H7 (cell line): ENCODE data around the gene SLC2A13. TPM values are rescaled to one million over a fixed set of nuclear protein-coding genes. Genes with fewer than 3 reads are reported as not detected.
"Not testable (repeated sequence)": the region's sequence is repeated elsewhere in the genome, so short reads cannot be mapped to it uniquely, and the experiment has no call there.

ENCODE experiments used
- DNase-seq: peaks from one replicate; pipeline ENCODE4 v3.0.0; 2012
- H3K27me3 ChIP-seq: 2 replicates; pipeline ENCODE4 v1.6.0; 2011; ENCODE audit warnings: mild to moderate bottlenecking, low read length; ENCODE audit not compliant: control insufficient read depth, insufficient read depth
- H3K36me3 ChIP-seq: replicated peaks from 2 replicates; pipeline ENCODE4 v1.5.1; 2011; ENCODE audit warnings: low read length; ENCODE audit not compliant: control insufficient read depth, insufficient read depth
- H3K4me3 ChIP-seq: 2 replicates; pipeline ENCODE4 v1.5.1; 2011; ENCODE audit warnings: low read depth, mild to moderate bottlenecking, control low read depth, low read length, moderate library complexity; ENCODE audit not compliant: insufficient read depth
- total RNA-seq: library from RNA; depleted of rRNA; stranded (reverse); fragments of >200 nt; shearing (Covaris generic); gene quantifications from 2 replicates; pipeline ENCODE4 v1.2.3, GENCODE V29; 2014

SLC2A13 gene
- total RNA-seq, 1 experiment from 2014 or later: 13.8 TPM

DNA sequence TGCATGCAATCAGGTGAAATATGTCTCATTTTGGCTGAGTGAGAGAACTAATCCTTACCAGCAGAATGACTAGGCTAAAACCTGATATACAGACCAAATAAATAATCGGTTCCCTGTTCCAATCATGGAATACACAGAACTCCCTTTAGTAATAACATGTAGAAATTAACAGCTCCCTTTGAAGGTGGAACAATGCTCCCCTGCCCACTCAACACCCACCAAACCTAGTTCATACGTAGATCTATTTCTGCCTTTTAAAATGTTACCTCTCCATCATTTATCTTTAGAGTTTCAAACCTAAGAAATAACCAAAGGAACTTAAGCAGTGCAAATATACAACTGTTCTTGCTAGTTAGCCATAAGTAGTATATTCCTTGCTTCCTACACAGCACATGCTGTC, 332.6 kb downstream of the SLC2A13 start:
- no peak overlapping the region for H3K4me3 ChIP-seq
- H3K36me3 ChIP-seq: no peaks in the 10 kb centered on the region
- no peak for DNase-seq
- no peaks in the 10 kb centered on the region for H3K27me3 ChIP-seq

DNA sequence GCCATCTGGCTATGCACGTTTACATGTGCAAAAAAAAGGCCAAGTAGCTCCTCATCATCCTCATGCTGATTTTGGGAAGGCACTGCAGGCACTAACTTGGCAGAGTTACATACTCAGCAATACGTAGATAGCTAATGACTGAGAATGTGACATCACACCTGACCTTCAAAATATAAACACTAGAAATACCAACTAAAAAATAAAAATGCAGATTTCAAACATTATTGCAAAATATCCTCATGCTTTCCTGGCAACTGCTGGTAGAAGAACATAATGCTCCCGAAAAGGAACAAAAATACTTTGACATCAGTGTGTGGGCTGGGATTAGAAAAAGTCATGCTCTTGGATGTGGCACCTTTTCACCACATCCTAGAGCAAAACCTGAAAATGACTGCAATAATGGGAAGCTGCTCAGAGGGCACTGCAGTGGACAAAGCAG, 333.0 kb downstream of the SLC2A13 start:
- Histone ChIP-seq H3K27me3 (no peaks in the 10 kb centered on the region), H3K36me3 (no peaks in the 10 kb centered on the region), H3K4me3 (no peak overlapping the region)
- DNase-seq: no peak

DNA sequence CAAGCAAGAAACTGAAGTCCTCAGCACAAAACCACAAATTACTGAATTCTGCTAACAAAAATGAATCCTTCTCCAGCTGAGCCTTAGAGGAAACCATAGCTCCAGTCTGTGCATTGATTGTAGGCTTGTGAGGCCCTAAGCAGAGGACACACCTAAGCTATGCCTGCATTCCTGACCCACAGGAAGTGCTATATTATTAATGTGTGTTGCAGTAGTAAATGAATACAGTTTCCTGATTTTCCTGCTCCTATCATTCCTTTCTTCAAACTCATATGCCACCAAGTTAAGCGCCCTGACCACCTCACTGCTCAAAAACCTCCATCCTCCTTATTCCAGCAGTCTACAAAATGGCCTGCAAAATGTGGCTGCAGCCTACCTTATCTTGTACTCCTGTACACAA, 334.4 kb downstream of the SLC2A13 start:
- DNase-seq: no peak
- Histone ChIP-seq H3K27me3 (no peaks in the 10 kb centered on the region), H3K36me3 (no peaks in the 10 kb centered on the region), H3K4me3 (no peak overlapping the region)

DNA sequence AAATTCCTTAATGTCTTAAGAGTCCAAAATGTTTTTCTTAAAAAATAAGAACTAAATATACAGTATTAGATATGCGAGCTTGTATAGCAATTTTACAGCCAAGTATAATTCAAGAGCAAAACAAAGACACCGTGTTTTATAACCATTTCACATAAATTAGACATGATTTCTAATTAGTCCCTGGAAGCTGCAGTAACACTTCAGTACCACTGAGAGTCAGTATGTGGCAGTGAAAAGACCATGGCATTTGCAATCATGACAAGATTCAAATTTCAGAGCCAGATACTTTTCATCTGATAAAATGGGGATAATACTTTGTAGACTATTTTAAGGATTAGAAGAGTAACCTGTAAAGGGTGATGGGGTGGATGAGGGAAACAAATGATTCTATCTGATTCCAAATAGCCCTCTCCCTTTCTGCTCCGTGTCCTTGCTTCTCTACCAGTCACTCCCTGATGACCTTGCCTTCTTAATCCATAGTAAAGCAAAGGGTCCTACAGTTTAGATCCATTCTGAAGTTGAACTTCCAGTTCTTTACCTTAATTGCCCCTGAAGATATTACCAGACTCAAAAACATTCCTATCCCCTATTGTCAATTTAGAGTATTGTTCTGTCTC, 340.8 kb downstream of the SLC2A13 start:
- H3K27me3 ChIP-seq: no peaks in the 10 kb centered on the region
- DNase-seq: peak; percentile 16
- no peaks in the 10 kb centered on the region for H3K36me3 ChIP-seq
- no peak overlapping the region for H3K4me3 ChIP-seq

DNA sequence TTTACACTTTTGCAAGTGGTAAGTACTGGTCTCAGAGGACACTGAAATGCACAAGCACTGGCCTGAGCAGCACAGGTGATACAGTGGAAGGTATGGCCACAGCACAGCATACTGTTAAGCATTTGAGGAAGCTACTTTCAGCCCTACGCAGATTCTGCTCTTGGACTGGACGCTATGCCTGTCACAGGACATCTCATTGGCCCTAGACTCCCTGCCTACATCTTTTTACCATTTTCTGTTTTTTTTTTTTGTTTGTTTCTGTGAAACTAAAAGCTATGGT, 342.1 kb downstream of the SLC2A13 start:
- H3K4me3 ChIP-seq: no peak overlapping the region
- no peaks in the 10 kb centered on the region for H3K27me3 ChIP-seq
- no peaks in the 10 kb centered on the region for H3K36me3 ChIP-seq
- DNase-seq: no peak

DNA sequence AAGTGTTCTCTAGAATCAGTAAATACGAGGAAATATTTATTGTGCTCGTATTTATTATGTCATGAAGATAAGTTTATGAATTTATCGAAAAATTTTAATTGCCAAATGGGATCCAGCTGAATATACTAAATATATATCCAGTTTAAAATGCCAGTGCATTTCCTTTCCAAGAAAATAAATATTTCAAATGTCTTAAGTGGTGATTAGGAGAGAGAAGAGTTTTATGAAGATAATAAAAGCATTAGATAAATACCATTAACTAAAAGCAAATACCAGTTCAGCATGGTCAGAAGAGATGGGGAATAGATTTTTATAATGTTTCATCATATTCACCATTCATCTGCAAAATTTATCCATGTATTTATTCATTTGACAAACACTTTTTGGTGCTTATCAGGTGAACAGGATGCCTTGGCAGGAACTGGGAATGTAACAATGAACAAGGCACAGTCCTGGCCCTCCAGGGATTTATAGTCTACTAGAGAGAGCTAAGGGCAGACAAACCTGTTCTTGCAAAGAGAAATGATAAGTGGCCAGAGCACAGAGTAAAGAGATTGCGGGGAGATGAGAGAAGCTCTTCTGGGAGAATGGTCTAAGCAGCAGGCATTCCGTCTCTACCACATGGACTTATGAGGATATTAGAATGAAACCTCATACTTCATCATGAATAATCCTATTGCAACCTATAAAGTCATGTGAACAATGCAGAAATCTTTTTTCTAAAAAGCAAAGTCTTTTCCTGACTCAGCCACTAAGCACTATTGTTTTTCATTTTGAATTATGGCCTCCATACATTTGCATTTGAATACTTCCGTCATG, 342.6 kb downstream of the SLC2A13 start:
- no peak overlapping the region for H3K4me3 ChIP-seq
- H3K36me3 ChIP-seq: no peaks in the 10 kb centered on the region
- no peak for DNase-seq
- H3K27me3 ChIP-seq: no peaks in the 10 kb centered on the region

DNA sequence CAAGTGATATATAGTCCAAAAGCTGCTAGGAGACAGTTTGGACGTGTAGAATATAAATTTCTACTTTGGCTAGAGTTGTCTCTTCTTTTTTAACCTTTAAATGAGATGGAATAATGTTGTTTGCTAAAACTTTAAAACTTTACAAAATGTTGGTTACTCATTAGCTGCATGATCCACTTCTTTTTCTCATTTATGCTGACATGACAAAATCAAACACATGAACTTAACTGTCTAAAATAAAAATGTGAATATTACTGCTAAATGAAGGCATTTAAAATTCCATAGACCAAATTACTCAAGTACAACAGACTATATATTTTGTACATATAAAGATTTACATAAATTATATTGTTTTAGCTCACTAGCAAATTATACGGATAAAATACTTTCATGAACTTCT, 350.4 kb downstream of the SLC2A13 start:
- no peaks in the 10 kb centered on the region for H3K27me3 ChIP-seq
- H3K36me3 ChIP-seq: no peaks in the 10 kb centered on the region
- DNase-seq: no peak
- H3K4me3 ChIP-seq: no peak overlapping the region

DNA sequence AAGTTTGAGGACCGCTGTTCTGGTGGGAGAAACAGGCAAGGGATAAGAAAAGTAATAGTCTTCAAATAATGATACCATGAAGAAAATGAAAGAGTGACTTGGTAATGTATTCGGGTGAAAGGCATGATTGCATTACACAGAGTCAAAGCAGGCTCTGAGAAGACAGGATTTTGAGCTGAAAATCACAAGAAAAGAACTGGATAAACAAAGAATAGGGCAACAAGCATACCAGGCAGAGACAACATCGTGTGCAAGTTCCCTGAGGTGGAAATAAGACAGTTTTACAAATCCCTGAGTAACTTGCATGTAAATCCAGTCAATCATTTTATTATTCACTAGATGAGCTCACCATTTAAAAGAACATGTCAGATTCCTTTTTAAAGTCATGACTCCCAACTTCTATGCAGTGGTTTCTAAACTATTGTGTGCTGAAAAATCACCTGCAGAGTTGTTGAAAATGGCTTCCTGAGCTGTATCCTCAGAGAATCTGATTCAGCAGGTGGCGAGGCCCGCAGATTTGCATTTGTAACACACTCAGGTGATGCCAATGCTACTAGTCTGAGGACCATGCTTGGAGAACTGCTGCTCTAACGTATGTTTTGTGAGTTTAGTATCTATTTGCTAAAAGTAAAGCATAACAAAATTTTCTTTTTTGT, 353.3 kb downstream of the SLC2A13 start:
- Histone ChIP-seq H3K4me3 (no peak overlapping the region), H3K27me3 (no peaks in the 10 kb centered on the region), H3K36me3 (no peaks in the 10 kb centered on the region)
- peak; percentile 20 for DNase-seq

DNA sequence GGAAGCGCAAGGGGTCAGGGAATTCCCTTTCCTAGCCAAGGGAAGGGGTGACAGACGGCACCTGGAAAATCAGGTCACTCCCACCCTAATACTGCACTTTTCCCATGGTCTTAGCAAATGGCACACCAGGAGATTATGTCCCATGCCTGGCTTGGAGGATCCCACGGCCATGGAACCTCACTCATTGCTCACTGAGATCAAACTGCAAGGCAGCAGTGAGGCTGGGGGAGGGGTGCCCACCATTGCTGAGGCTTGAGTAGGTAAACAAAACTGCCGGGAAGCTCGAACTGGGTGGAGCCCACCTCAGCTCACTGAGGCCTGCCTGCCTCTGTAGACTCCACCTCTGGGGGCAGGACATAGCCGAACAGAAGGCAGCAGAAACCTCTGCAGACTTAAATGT, 359.7 kb downstream of the SLC2A13 start:
- not testable (repeated sequence) for H3K4me3 ChIP-seq, DNase-seq, H3K36me3 ChIP-seq, H3K27me3 ChIP-seq

DNA sequence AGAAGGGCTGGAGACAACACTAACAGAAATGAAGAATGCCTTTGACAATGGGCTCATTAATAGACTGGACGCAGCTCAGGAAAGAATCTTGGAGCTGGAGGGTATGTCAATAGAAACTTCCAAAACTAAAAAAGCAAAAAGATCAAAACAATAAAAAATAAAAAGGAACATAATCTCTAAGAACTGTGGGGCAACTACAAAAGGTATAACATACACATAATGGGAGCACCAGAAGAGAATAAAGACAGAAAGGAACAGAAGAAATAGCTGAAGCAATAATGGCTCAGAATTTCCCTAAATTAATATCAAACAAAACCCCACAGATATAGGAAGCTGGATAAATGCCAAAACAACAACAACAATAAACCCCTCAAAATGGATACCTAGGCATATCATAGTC, 362.2 kb downstream of the SLC2A13 start:
- DNase-seq: no peak
- no peak overlapping the region for H3K4me3 ChIP-seq
- no peaks in the 10 kb centered on the region for H3K36me3 ChIP-seq
- no peaks in the 10 kb centered on the region for H3K27me3 ChIP-seq

DNA sequence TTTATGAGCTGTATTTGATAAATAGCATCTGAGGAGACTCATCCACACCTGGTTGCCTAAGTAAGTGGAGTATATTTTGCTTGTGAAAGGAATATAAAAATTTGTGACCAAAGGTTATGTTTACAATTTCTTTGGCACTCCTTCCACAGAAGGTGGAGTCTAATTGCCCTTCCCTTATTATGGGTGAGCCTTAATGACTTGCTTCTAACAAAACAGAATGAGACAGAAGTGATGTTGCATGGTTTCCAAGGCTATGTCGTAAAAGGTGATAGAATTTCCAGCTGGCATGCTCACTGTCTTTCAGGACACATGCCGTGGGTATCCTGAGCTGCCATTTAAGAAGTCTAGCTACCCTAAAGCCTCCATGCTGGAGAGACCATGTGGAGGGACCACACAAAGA, 369.5 kb downstream of the SLC2A13 start:
- no peak overlapping the region for H3K4me3 ChIP-seq
- no peaks in the 10 kb centered on the region for H3K36me3 ChIP-seq
- H3K27me3 ChIP-seq: no peaks in the 10 kb centered on the region
- no peak for DNase-seq

DNA sequence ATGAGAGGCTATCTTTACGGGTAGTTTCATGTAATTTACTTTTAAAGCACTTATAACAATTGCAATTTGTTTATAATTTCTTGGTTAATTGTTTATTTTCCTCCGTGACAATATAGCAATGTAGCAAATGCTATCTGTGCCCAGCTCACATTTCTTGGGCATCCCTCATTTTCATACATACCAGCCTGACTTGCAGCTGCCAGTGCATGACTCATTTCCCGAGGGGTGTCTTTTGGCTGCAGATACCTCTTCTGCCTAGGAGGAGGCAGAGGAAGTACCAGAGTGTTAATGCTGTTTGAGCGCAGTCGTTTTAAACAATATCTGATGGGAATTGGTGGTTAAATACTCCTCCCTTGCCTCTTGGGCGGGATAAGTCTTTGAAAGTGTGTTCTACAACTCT, 382.1 kb downstream of the SLC2A13 start:
- H3K36me3 ChIP-seq: no peaks in the 10 kb centered on the region
- no peak overlapping the region for H3K4me3 ChIP-seq
- no peak for DNase-seq
- H3K27me3 ChIP-seq: no peaks in the 10 kb centered on the region

DNA sequence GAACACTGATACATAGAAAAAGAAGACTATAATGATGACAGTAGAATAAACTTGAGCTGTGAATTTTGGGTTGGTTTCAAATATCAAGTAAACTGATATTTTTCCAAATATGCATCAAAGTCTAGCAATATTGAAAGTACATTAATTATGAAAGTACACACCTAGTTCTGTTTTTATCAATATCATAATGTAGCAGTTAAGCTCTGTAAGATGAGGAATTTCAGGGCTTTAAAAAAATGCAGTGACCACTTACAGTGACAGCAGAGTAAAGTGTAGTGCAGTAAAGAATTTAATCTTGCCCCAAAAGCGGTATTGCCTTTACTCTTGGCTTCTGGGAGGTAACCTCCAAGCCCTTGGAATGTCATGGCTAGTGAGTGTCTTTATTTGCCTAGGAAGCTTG, 383.4 kb downstream of the SLC2A13 start:
- Histone ChIP-seq H3K36me3 (no peaks in the 10 kb centered on the region), H3K27me3 (no peaks in the 10 kb centered on the region), H3K4me3 (no peak overlapping the region)
- DNase-seq: no peak

DNA sequence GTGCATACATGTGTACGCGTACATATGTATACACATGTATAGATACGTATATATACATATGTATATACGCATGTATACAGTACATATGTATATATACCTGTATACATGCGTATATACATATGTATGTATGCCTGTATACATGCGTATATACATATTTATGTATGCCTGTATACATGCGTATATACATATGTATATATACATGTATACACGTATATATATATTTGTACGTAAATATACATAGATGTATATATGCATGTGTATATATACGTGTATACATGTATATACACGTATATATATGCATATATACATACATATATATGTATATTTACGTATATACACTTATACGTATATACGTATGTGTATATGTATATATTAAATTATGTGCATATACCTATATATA, 392.3 kb downstream of the SLC2A13 start:
- Histone ChIP-seq H3K27me3 (no peaks in the 10 kb centered on the region), H3K4me3 (no peak overlapping the region), H3K36me3 (no peaks in the 10 kb centered on the region)
- DNase-seq: no peak

DNA sequence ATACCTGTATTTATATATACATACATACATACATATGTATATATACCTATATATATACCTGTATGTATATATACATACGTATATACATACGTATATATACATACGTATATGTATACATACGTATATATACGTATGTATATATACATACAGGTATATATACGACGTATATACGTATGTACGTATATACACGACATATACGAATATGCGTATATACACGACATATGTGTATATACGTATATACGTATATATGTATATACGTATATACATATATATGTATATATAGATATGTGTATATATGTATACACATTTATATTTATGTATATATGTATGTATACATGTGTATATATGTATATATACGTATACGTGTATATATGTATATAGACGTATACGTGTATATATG, 393.5 kb downstream of the SLC2A13 start:
- H3K27me3 ChIP-seq: no peaks in the 10 kb centered on the region
- no peak overlapping the region for H3K4me3 ChIP-seq
- no peaks in the 10 kb centered on the region for H3K36me3 ChIP-seq
- DNase-seq: no peak
